ENCODE measurements around the gene VIM.

VIM gene

DNA sequence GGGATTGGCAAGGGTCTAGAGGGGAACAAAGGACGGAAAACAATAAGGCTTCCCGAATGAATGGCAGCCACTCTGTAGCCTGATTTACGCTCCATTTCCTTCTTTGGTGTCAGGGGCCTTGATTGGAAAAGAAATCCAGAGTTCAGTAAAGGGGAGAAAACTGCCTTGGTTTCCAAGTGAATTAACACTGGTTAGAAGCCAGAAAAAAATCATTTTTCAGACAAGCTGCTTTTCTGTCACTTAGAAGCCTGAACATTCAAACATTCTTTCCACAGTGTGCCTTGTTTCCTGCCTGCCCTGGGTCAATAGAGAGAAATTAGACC is 26.3 kb upstream of the VIM start (continued):
- TF ChIP-seq PRDM2 (tag by site-specific recombination; IDR thresholded peaks at IDR 0.05; ENCODE audit: borderline replicate concordance), result no peak
- peak; percentile 59 for TF ChIP-seq ZNF335 (tag by site-specific recombination; conservative IDR thresholded peaks at IDR 0.05)
- 0 out of 2 replicates have a peak, but pooled peaks have one; percentile 7 for TF ChIP-seq ZNF366 (tag by site-specific recombination; conservative IDR thresholded peaks at IDR 0.05)
- TF ChIP-seq ZNF510 (tag by site-specific recombination; IDR thresholded peaks at IDR 0.05; ENCODE audit: insufficient replicate concordance), result no peak

DNA sequence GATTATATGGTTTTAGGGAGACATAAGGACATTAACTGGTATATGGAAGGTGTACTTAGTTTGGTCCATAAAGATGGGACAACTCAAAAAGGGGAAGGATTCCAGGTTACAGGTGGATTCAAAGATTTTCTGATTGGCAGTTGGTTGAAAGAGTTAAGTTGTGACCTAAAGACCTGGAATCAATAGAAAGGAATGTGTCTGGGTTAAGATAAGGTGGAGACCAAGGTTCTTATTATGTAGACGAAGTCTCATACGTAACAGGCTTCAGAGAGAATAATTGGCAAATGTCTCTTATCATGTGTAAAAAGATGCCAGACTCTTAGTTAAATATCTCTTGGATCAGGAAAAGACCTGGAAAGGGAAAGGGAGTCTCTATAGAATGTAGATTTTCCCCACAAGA is 25.5 kb upstream of the VIM start:
- ChIA-PET CTCF (interaction anchor here (0.6 kb wide), 1 partner anchor 416 kb away, joined by 3 read pairs; no protein-coding TSS in a partner anchor), POLR2A (interaction anchor here (3.7 kb wide), 1 partner anchor 27 kb away, joined by 78 read pairs; the partner anchor contains the start of gene VIM)
- Histone ChIP-seq H3K4me3 (ENCODE audit: low read depth, low read length) (no peak overlapping the region), H3K27ac (ENCODE audit: extremely low read depth, low read depth, low read length) (no peak overlapping the region), H3K9me3 (ENCODE audit: control insufficient read depth, insufficient read depth, low read depth, low read length) (no peaks in the 10 kb centered on the region), H3K4me1 (ENCODE audit: control insufficient read depth, insufficient read depth, low read length) (peaks cover 4% of the 10 kb centered on the region; the same call in 1 of the 2 replicates), H3K36me3 (ENCODE audit: control insufficient read depth in 2 of 2, insufficient read depth in 1 of 2, low read length in 2 of 2) (no peaks in the 10 kb centered on the region)
- TF ChIP-seq ZNF768 (tag by site-specific recombination; IDR thresholded peaks at IDR 0.05), result no peak
- TF ChIP-seq SCRT2 (tag by site-specific recombination; IDR thresholded peaks at IDR 0.05), result 0 out of 2 replicates have a peak, but pooled peaks have one; percentile 9

DNA sequence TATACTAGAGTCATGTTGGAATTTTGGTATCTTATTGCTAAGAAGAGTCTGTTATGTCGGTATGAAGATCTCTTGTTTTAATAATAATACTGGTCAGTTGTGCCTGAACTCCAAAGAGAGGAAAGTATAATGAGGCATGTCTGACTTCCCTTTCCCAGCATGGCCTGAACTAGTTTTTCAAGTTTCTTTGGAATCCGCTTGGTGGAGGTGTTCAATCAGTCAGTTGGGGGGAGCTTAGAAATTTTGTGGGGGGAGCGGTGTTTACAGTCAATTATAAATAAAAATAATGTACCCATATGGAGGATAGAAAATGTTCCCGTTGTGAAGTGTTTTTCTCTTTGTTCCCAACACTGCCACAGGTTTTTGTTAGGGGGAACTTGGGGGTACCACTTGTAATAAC is 25.0 kb upstream of the VIM start:
- no peak overlapping the region for H3K27ac ChIP-seq (ENCODE audit: extremely low read depth, low read depth, low read length)
- H3K36me3 ChIP-seq (ENCODE audit: control insufficient read depth in 2 of 2, insufficient read depth in 1 of 2, low read length in 2 of 2), result no peaks in the 10 kb centered on the region
- POLR2A ChIA-PET, result no interaction called here
- H3K4me1 ChIP-seq (ENCODE audit: control insufficient read depth, insufficient read depth, low read length), result peaks cover 4% of the 10 kb centered on the region; the same call in 1 of the 2 replicates
- CTCF ChIA-PET, result interaction anchor here (0.6 kb wide), 1 partner anchor 416 kb away, joined by 3 read pairs; no protein-coding TSS in a partner anchor
- no peak overlapping the region for H3K4me3 ChIP-seq (ENCODE audit: low read depth, low read length)
- TF ChIP-seq ZBTB7A (tag by site-specific recombination; IDR thresholded peaks at IDR 0.05; ENCODE audit: low read depth) (no peak), ZNF121 (tag by site-specific recombination; IDR thresholded peaks at IDR 0.05) (no peak), ATF2 (tag by site-specific recombination; IDR thresholded peaks at IDR 0.05; ENCODE audit: low read depth) (no peak), ZNF169 (tag by site-specific recombination; IDR thresholded peaks at IDR 0.05) (no peak), KLF1 (tag by site-specific recombination; IDR thresholded peaks at IDR 0.05) (no peak), SCRT1 (tag by site-specific recombination; IDR thresholded peaks at IDR 0.05; ENCODE audit: borderline replicate concordance) (no peak), ZBTB20 (tag by site-specific recombination; IDR thresholded peaks at IDR 0.05) (no peak), GLIS1 (tag by site-specific recombination; IDR thresholded peaks at IDR 0.05) (no peak), ZNF830 (tag by site-specific recombination; IDR thresholded peaks at IDR 0.05; ENCODE audit: low read depth) (no peak), ZNF785 (tag by site-specific recombination; IDR thresholded peaks at IDR 0.05) (no peak), ZNF280D (tag by site-specific recombination; IDR thresholded peaks at IDR 0.05) (no peak), RBAK (tag by site-specific recombination; IDR thresholded peaks at IDR 0.05) (no peak), ZNF214 (tag by site-specific recombination; IDR thresholded peaks at IDR 0.05; ENCODE audit: borderline replicate concordance) (no peak)
- TF ChIP-seq, protein P1, sequence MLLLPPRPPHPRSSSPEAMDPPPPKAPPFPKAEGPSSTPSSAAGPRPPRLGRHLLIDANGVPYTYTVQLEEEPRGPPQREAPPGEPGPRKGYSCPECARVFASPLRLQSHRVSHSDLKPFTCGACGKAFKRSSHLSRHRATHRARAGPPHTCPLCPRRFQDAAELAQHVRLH (tag by site-specific recombination; IDR thresholded peaks at IDR 0.05), result no peak
- TF ChIP-seq, protein P2, sequence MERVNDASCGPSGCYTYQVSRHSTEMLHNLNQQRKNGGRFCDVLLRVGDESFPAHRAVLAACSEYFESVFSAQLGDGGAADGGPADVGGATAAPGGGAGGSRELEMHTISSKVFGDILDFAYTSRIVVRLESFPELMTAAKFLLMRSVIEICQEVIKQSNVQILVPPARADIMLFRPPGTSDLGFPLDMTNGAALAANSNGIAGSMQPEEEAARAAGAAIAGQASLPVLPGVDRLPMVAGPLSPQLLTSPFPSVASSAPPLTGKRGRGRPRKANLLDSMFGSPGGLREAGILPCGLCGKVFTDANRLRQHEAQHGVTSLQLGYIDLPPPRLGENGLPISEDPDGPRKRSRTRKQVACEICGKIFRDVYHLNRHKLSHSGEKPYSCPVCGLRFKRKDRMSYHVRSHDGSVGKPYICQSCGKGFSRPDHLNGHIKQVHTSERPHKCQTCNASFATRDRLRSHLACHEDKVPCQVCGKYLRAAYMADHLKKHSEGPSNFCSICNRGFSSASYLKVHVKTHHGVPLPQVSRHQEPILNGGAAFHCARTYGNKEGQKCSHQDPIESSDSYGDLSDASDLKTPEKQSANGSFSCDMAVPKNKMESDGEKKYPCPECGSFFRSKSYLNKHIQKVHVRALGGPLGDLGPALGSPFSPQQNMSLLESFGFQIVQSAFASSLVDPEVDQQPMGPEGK (tag by site-specific recombination; IDR thresholded peaks at IDR 0.05), result no peak
- no peaks in the 10 kb centered on the region for H3K9me3 ChIP-seq (ENCODE audit: control insufficient read depth, insufficient read depth, low read depth, low read length)

Measured in HEK293 (cell line).